Right lobe of liver (tissue), 4 donors: ENCODE measurements around the gene KLF5.

Experiments used
- POLR2A ChIP-seq: fragments of 450-650 bp; IDR thresholded peaks from one replicate; pipeline ENCODE4 v1.6.1; 2017; ENCODE audit warnings: antibody characterized with exemption, mild to moderate bottlenecking
- TF ChIP-seq, protein P1 (sequence below), 4 donors: fragments of 200-600 bp in 3 of 4; fragments of 450-650 bp in 1 of 4; IDR thresholded peaks; one replicate each; pipeline versions ENCODE4 v1.5.1 to v1.8.0; 2016 to 2022; ENCODE audit warnings: antibody characterized with exemption in 4 of 4, mild to moderate bottlenecking in 2 of 4
- donor health status: DM: no; HTN: no; CAD: no.
- donor health status: DM: no; HTN: no; CAD: no.
- donor health status: DM: no; HTN: yes; CAD: no.

DNA sequence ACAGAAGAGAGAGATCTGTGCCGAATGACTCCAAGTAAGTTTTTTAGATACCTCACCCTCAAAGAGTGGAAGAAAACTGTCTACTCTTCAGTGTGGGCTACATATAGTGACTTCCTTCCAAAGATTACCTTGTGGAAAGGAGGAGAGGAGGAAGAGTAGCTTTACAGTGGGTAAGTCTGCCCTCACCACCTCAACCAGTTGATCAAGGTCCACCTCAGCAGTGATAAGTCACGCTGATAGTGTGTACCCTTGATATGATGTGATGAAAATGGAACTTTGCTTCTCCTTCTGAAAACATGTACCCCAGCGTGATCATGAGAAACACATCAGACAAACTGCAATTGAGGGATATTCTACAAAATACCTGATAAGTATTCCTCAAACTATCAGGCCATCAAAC, 20.6 kb downstream of the KLF5 start:
- TF ChIP-seq, protein P1, sequence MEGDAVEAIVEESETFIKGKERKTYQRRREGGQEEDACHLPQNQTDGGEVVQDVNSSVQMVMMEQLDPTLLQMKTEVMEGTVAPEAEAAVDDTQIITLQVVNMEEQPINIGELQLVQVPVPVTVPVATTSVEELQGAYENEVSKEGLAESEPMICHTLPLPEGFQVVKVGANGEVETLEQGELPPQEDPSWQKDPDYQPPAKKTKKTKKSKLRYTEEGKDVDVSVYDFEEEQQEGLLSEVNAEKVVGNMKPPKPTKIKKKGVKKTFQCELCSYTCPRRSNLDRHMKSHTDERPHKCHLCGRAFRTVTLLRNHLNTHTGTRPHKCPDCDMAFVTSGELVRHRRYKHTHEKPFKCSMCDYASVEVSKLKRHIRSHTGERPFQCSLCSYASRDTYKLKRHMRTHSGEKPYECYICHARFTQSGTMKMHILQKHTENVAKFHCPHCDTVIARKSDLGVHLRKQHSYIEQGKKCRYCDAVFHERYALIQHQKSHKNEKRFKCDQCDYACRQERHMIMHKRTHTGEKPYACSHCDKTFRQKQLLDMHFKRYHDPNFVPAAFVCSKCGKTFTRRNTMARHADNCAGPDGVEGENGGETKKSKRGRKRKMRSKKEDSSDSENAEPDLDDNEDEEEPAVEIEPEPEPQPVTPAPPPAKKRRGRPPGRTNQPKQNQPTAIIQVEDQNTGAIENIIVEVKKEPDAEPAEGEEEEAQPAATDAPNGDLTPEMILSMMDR (IDR thresholded peaks at IDR 0.05), result no peak
- TF ChIP-seq POLR2A, result no peak
